Hematopoietic multipotent progenitor cell treated with erythropoietin and hydrocortisone succinate and interleukin-3 and kit ligand, for 4 days (in vitro differentiated cells): ENCODE data around the gene MGARP.
A peak's percentile ranks its signal among the peaks of the same experiment; 100 is the strongest.
"Not testable (repeated sequence)": the region's sequence is repeated elsewhere in the genome, so short reads cannot be mapped to it uniquely, and the experiment has no call there.

Experiments used
- DNase-seq: peaks from one replicate; pipeline ENCODE4 v3.0.0-alpha.2; 2015

Gene MGARP

DNA sequence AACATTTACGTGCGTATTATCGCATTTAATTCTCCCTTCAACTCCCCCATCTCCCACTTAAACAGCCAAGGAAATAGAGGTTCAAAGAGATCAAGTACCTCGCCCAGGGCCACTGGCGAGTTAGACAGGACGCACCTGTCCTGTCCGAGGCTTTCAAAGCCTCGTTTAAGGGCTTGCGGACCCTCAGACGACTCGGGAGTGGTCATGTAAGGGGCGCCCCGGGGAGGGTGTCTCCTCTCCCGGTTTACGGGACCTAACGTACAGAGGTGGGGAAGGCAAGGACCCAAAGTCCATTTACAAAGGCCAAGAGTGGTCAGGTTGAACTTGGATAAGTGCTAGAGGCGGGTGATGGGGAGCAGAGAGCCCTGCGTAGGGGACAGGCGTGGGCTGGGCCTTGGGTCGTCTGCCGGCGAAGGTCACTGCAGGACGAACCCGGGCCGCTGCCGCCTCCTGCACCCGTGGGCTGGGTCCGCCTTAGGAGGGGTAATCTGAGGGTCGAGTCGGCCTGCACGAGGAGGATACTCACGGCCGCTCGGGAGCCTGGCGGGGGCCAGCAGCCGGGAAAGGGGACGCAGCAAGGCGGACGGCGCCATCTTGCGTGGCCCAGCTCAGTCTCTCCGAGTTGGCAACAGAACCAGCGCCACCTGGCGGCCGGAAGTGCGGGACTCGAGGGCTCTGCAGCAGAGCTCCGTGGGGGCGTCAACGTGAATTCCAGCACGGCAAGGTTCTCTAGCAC lies 15.3 kb upstream of the MGARP start:
- peak; percentile 98 for DNase-seq

DNA sequence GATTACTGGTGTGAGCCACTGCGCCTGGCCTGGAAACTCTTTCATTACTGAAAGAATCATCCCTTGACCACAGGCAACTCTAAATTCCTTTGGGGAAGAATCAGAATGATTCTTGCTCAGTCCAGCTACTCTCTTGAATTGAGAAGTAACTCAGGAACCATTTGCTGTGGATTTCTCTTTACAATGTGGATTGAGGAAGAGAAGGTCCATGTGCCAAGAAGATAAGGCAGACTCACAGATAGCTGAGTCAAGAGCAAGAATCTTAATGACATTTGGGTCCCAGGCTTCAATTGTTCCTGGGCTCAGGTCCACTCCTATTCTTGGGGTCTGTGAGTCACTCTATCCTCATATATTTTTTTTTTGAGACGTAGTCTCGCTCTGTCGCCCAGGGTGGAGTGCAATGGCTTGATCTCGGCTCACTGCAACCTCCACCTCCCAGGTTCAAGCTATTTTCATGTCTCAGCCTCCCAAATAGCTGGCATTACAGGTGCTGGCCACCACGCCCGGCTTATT lies 6.2 kb upstream of the MGARP start:
- peak; percentile 26 for DNase-seq

DNA sequence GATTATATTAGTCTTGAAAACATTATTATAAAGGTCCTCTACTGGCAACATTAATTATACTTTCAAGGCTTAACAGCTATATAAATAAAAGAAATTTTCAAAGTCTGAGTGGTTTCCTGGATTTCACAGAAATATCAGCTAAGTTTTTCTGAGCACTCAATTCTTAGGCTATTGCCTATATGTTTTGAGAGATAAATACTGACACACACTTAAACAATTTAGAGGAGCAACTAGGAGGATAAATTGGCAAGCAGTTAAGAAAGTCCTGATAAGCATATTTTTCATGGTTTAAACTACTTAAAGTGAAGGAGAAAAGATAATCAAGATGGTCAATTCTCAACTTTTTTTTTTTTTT lies 2.7 kb upstream of the MGARP start:
- DNase-seq = no peak

DNA sequence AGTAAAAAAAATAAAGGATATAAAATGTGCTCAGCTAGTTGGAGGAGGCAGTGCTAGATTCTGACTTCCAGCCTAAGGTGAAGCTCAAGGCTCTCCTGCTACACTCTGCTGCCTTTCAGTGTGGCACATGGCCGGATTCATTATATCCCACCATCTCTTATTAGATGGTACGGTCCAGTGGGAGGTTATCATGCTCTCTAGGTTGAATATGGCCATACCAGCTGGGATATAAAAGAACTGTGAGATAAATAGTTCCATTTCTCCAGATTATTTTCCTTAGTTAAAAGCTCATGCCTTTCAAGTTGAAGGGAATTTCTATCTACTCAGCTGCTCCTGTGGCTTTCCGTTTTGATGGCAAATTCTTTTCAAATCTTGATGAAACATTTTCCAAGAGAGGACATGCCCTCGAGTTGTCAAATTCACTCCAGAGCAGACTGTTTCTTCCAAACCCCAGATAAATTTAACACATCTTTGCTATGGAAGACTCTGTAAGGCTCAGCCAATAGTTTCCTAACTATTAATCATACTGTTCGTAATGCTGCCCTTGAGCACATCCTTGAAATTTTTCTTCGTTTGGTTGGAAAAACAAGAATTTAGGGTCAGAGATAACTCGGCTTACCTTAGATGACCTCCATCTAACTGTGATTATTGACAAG lies 2.2 kb upstream of the MGARP start:
- DNase-seq = no peak

DNA sequence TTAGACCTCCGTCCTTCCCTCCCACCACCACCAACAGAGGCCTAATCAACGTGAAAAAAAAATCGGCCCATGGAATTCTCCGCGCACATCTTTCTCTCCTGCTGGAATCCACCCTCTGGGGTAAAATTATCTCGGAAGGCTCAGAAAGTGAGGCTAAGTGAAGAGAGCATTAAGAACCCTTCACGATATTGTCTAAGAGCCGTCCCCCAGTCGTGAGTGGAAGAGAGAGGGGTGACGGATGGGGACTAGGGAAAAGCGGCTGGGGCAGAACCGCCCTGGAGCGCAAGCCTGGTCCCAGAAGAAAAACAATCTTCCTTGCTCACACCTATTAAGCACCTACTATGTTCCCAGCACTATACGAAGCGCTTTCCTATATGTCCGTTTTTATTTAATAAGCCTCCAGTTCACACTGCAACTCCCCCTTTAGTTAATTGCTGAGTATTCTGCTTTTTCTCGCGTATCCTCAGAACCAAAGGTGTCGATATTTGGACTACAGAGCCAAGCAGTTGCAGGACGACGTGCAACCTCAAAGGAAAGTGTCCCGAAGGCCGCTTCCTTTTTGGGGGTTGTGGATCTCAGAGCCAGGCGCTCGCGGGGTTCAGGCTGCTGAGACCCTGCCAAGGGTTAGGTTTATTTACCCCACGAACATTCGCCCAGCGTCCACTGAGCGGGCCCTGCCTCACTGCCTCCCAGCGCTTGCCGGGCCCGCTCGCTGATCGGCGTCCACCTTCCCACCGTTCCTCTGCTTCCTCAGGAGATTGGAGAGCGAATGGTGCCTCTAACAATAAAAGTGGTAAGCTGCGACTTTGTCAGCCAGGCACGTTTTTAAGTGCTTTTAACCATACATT lies 889 bp downstream of the MGARP start:
- DNase-seq = peak; percentile 22

DNA sequence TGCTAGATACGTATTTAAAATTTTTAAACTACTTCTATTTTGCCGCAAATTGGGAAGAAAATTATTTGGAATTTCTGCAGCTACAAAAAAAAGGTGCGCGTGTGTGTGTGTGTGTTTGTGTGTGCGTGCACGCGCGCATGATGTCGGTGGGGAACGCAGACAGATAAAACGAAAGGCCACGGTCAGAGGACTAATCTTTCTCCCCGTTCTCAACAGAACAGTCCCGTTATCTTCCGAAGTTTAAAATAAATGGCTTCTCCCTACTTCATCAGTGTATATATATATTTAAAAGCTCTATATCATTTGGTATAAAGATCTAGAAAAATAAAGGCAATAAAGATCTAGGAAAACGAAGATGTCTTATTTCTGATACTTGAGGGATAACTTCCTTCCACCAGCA lies 1.5 kb downstream of the MGARP start:
- DNase-seq = no peak

DNA sequence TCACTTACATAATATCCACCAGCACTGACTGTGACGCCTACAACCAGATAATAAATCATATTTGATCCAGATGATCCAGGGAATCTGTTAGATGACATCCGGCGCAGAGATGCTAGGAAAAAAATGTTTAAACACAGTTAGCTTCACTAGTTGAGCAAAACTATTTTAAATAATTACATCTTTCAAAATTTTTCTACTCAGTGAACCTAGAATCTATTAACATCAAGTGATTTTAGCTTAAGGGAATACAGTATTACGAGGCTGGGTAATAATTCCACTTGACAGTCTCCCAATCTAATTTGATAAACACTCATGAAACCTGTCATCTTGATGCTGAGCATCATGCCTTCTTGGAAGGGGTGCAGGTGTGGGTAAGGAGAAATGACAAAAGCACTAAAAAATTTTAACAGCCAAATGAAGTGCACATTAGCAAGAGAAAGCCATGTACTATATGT lies 4.7 kb downstream of the MGARP start:
- DNase-seq = no peak

DNA sequence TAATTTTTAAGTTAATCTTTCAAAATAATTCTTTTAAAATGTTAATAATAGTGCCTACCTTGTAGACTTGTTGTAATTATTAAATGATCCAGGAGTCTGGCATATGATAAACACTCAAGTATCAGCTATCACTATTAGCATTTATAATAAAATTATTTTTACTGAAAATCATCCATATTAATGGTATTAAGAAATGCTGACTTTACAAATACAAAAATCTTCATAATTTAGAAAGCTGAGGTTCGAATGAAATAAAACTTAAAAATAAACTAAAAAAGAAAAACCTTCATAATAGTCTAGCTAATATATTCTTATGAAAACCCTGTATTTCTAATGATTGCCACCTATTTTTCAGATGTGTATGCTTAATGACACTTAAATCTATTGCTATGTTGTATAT lies 5.2 kb downstream of the MGARP start:
- DNase-seq = no peak

DNA sequence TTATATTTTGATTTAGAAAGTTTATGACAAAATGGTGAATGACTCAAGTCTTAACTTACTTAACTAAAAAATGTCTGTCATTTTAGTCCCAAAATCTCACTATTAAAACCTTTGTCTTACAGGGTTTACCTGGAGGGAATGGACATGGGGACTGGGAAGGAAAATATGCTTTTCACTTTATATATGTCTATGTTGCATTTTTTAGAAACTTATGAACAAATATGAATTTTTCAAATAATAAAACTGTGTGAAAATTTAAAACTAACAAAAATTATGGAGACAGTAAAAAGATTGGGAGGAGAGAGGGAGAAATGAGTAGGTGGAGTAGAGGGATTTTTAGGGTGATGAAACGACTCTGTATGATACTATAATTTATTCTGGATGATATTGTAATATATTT lies 6.2 kb downstream of the MGARP start:
- no peak for DNase-seq

DNA sequence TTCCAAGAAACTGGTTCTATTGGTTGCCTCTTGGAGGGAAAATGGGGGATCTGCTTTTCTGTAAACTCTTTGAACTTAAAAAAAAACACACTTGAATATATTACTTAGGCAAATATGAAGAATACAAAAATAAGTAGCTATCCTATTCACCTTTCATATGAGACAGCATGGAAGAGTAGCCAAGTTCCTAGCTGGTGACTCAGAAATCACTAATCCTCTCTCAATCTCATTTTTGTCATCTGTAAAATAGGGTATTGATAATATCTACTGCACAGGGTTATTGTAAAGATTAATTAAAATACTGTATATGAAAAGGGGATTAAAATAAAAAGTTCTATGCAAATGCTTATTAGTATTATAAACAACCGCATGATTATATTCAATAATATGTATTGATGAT lies 12.7 kb downstream of the MGARP start:
- DNase-seq = no peak

DNA sequence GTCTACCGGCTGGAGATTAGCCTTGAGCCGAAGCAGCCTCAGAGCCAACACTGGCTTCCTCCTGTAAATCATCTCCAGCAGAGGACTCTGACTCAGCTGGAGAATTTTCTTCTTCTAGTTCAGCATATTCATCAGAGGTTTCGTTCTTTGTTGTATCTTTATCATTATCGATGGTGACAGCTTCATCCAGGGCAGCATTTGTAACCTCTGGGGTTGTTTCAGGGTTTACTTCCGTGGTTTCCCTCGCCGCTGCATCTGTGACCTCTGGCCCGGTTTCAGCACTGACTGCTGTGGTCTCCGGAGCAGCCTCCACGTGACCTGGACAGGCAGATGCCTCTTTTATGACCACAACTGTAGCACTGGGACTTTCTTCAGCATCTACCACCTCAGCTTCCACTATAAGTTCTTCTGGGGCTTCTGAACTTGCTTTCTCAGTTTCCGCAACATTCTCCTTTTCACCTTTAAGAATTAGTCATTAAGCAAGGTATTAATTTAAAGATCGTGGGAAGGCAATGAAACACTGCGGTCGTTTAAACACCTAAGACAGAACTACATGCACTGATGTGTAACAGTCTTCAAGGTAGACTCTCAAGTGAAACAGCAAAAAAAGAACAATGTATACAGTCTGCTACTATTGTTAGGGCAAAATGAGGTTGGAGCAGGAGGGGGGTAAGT lies 13.3 kb downstream of the MGARP start:
- DNase-seq = peak; percentile 92

DNA sequence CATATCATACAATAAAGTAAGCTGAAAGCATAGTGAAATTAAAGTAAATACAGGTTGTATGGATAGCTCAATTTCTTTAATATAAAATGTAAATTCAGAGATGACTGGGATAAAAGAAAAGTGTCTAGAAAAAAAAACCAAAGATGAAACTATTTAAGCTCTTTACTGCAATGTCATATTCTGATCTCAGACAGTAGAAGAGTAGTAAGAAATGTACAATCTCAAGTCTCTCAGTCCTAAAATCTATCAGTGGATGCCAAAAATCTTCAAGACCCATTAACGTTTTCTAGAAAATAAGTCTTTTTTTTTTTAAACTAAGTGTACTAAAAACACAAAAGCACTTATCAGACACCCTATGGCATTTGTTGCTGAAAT lies 13.8 kb downstream of the MGARP start:
- DNase-seq = no peak

DNA sequence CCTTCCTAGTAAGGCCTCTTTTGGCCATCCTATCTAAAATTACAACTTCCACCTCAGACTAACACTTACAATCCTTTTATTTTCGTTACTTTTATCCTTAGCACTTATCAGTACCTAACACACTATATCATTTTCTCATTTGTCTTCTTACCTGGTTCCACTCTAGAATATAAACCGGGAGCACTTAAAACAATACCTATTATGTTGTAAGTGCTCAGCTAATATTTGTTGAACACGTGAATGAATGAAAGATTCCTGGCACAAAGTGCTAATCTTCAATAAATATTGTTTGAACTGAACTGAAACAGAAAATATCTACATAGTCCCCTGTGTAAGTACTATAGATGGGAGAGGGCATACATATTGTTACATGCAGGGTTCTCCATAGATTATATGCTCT lies 14.4 kb downstream of the MGARP start:
- DNase-seq = no peak

DNA sequence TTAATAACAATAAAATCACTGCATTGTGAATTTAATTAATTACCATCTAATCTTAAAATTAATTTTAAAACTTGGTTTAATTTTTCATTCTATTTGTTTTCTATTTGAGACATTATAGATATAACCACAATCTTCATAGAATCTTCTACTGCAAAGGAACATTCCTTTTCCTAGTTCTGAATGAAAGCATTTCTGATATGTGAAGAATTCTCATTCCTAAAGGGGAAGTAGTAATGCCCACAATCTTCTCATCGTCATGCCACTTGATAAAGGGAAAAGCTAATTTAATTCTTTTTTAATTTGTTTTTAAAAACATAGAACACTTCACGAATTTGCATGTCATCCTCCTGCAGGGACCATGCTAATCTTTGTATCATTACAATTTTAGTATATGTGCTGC lies 23.7 kb downstream of the MGARP start:
- DNase-seq = no peak

DNA sequence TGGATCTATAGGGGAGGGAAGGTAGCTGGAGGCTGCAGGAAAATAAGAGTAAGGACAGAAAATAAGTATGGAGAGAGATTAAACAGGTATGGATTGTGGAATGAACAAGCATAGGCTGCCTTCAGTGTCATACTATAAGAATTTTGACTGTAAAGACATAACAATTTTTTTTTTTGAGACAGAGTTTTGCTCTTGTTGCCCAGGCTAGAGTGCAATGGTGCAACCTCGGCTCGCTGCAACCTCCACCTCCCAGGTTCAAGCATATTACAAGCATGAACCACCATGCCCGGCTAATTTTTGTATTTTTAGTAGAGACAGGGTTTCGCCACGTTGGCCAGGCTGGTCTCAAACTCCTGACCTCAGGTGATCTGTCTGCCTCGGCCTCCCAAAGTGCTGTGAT lies 24.4 kb downstream of the MGARP start:
- DNase-seq = not testable (repeated sequence)

DNA sequence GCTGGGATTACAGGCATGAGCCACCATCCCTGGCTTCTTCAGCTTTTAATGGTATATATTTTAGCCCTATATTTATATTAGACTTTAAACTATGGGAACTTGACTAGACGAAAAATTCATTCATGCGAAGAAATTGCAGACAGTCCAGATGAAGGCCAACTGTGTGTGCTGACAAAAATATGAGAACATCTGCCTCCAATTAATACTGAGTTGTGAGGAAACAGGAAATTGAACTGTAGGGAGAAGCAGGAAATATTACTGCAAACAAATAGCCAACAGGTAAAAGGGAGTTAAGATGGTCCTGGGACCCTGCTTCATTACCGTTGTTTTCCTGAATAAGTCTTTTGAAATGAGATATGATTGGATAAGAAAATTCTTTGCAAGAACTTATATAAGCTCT lies 26.3 kb downstream of the MGARP start:
- DNase-seq = no peak

DNA sequence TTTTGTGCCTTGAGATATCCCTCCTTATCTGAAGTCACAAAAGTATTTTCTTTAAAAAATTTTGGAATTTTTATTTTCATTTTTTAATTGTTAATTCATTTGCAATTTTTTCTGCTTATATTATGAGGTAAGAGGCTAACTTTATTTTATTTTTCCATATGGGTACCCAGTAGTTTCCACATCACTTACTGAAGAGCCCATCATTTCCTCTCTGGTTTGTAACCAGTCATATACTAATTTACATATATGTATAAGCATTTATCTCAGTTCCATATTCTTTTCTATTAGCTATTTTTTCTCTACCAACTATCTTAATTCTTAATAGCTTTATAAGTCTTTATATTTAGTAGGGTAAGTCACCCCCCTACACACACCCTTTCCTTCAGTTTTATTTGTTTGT lies 27.0 kb downstream of the MGARP start:
- no peak for DNase-seq

DNA sequence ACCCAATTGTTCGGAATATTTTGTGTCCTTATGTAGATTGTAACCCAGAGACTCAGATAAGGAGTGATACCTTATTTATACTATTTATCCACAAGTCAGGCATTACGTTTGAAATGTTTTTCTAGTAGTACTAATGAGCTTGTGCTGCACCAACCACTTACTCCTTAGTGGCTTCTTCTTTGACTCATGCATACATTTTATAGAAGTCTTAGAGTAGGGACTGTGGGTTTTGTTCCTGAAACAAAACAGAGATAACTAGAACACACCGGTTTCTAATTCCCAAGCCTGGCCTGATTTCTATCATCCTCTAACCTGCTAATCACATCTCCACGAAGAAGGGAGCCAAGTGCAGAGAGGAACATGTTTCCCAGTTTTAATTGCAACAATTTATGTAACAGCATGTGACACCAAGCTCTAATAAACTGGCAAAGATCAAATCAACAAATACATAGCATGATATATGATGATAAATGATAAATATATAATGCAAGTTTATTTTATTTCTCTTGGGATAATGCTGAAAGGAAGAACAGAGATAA lies 32.3 kb downstream of the MGARP start:
- DNase-seq = no peak

DNA sequence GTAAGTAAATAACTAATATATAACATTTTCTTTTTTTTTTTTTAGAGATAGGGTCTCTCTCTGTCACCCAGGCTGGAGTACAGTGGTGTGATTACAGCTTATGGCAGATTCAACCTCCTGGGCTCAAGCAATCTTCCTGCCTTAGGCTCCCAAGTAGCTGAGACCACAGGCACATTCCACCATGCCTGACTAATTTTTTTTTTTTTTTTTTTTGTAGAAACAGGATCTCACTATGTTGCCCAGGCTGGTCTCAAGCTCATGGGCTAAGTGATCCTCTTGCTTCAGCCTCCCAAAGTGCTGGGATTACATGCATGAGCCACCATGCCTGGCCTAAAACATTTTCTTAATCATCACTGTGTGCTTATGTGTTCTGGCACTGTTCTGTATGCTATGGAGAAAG lies 32.8 kb downstream of the MGARP start:
- DNase-seq = no peak

DNA sequence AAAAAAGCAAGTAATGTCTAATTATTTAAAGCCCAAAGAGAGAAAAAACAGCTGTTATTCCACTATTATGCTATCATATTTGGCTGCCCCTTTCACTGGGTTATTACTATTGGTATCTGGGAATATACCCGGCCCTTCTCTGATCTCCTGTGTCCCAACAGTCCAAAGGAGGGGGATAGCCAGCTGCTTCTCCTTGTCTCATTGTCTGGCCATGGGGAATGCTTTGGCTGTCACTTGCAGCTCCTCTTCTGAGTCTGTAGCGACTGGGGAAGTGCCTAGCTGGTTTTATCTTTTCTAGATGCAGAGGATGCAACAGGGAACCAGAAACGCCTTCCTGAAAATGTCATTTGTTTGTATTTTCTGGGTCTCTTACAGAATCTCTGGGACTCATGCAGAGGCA lies 33.9 kb downstream of the MGARP start:
- DNase-seq = no peak

DNA sequence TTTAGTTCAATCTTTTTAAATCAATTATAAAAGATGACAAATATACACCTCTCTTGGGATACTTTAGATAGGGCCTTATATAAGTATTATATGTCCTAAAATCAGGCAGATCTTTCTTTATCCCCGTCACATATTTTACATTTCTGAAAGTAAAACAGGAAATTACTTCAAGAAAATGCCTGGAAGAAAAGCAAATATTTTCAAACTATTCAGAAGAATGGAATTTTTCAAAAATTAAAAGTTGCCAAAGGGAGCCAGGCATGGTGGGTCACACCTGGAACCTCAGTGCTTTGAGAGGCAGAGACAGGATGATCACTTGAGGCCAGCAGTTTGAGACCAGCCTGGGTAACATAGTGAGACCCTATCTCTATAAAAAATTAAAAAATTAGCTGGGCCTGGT lies 34.4 kb downstream of the MGARP start:
- no peak for DNase-seq

DNA sequence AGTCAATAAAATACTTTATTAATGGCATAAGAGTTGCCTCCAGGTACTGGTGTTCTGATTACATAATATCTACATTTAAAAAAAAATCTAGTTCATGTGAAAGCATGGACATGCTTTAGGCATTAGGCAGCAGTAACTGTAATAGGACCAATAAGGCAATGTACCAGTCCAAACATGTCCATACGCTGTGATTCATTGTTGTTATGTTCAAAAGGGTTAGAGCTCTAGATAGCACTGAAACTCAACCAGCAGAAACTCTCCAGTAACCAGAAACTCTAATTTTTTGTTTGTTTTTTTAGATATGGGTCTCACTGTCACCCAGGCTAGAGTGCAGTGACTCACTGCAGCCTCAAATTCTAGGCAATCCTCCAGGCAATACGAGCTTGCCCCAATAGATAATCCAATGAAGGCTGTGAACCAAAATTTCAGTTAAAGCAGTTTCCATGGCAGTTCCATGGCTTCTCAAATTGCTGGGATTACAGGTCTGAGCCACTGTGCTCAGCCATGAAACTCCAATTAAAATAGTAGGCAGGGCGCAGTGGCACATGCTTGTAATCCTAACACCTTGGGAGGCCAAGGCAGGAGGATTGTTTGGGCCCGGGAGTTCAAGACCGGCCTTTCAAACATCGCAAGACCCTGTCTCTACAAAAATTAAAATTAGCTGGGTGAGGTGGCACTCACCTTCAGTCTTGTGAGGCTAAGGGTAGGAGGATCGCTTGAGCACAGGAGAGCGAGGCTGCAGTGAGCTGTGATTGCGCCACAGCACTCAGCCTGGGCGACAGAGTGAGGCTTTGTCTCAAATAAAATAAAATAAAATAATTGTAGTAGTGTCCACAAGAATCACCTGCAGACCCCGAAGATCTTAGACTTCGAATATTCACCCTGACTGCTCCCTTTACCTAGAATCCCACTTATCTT lies 36.3 kb downstream of the MGARP start:
- peak; percentile 30 for DNase-seq
